ENCODE measurements around the gene DCXR.

Gene DCXR

GRCh38 chr17:82029990-82030469 lies 7.5 kb downstream of the DCXR start:
- Histone ChIP-seq H3K27ac (ENCODE audit: low read length) (no peak overlapping the region), H3K9ac (ENCODE audit: low read length) (no peak overlapping the region), H3K27me3 (ENCODE audit: low read depth, low read length) (no peaks in the 10 kb centered on the region), H3K79me2 (ENCODE audit: low read length) (no peaks in the 10 kb centered on the region), H3K4me2 (ENCODE audit: low read length) (no peak overlapping the region; the same call in 1 of the 2 replicates), H3K9me3 (ENCODE audit: insufficient read depth, low read length) (no peaks in the 10 kb centered on the region), H3K4me1 (ENCODE audit: low read length) (peaks cover 22% of the 10 kb centered on the region), H3K36me3 (replicated peaks; ENCODE audit: low read depth, low read length) (no peaks in the 10 kb centered on the region), H3K4me3 (ENCODE audit: low read length) (no peak overlapping the region), H4K20me1 (ENCODE audit: insufficient read depth, low read length) (no peaks in the 10 kb centered on the region), H2AFZ (ENCODE audit: low read depth, low read length) (no peak overlapping the region)
- TF ChIP-seq CTCF (IDR thresholded peaks at IDR 0.05; ENCODE audit: low read depth, low read length) = no peak
- TF ChIP-seq EZH2phosphoT487 (IDR thresholded peaks at IDR 0.05; ENCODE audit: low read depth) = no peak

- no peaks in the 10 kb centered on the region for H3K27me3 ChIP-seq (ENCODE audit: low read depth, low read length)
- no peak overlapping the region for H3K9ac ChIP-seq (ENCODE audit: low read length)
- peaks cover 24% of the 10 kb centered on the region for H3K4me1 ChIP-seq (ENCODE audit: low read length)
- H3K4me3 ChIP-seq (ENCODE audit: low read length) = no peak overlapping the region
- H3K4me2 ChIP-seq (ENCODE audit: low read length) = no peak overlapping the region
- no peaks in the 10 kb centered on the region for H3K36me3 ChIP-seq (replicated peaks; ENCODE audit: low read depth, low read length)
- H3K79me2 ChIP-seq (ENCODE audit: low read length) = no peaks in the 10 kb centered on the region
- H3K9me3 ChIP-seq (ENCODE audit: insufficient read depth, low read length) = no peaks in the 10 kb centered on the region
- H4K20me1 ChIP-seq (ENCODE audit: insufficient read depth, low read length) = no peaks in the 10 kb centered on the region
- TF ChIP-seq CTCF (IDR thresholded peaks at IDR 0.05; ENCODE audit: low read depth, low read length) (no peak), EZH2phosphoT487 (IDR thresholded peaks at IDR 0.05; ENCODE audit: low read depth) (no peak)
- H3K27ac ChIP-seq (ENCODE audit: low read length) = no peak overlapping the region
- H2AFZ ChIP-seq (ENCODE audit: low read depth, low read length) = no peak overlapping the region
Measured at GRCh38 chr17:82029391-82029790, 8.1 kb downstream of the DCXR start.

- Histone ChIP-seq H4K20me1 (ENCODE audit: insufficient read depth, low read length) (no peaks in the 10 kb centered on the region), H3K9ac (ENCODE audit: low read length) (no peak overlapping the region), H2AFZ (ENCODE audit: low read depth, low read length) (no peak overlapping the region), H3K27me3 (ENCODE audit: low read depth, low read length) (no peaks in the 10 kb centered on the region), H3K27ac (ENCODE audit: low read length) (no peak overlapping the region), H3K4me2 (ENCODE audit: low read length) (no peak overlapping the region), H3K4me3 (ENCODE audit: low read length) (no peak overlapping the region), H3K4me1 (ENCODE audit: low read length) (peaks cover 28% of the 10 kb centered on the region), H3K36me3 (replicated peaks; ENCODE audit: low read depth, low read length) (no peaks in the 10 kb centered on the region), H3K9me3 (ENCODE audit: insufficient read depth, low read length) (no peaks in the 10 kb centered on the region), H3K79me2 (ENCODE audit: low read length) (no peaks in the 10 kb centered on the region)
- TF ChIP-seq EZH2phosphoT487 (IDR thresholded peaks at IDR 0.05; ENCODE audit: low read depth) (no peak), CTCF (IDR thresholded peaks at IDR 0.05; ENCODE audit: low read depth, low read length) (no peak)
Measured at GRCh38 chr17:82028966-82029365, 8.5 kb downstream of the DCXR start.

GRCh38 chr17:82028246-82028645 lies 9.3 kb downstream of the DCXR start:
- Histone ChIP-seq H3K9ac (ENCODE audit: low read length) (peak overlapping the region; percentile 37; the same call in 1 of the 2 replicates), H4K20me1 (ENCODE audit: insufficient read depth, low read length) (no peaks in the 10 kb centered on the region), H3K4me2 (ENCODE audit: low read length) (peak overlapping the region; percentile 70), H3K9me3 (ENCODE audit: insufficient read depth, low read length) (no peaks in the 10 kb centered on the region), H3K36me3 (replicated peaks; ENCODE audit: low read depth, low read length) (no peaks in the 10 kb centered on the region), H2AFZ (ENCODE audit: low read depth, low read length) (no peak overlapping the region), H3K4me3 (ENCODE audit: low read length) (peak overlapping the region; percentile 52), H3K27me3 (ENCODE audit: low read depth, low read length) (no peaks in the 10 kb centered on the region), H3K79me2 (ENCODE audit: low read length) (no peaks in the 10 kb centered on the region), H3K4me1 (ENCODE audit: low read length) (peaks cover 30% of the 10 kb centered on the region), H3K27ac (ENCODE audit: low read length) (peak overlapping the region; percentile 64)
- no peak for TF ChIP-seq EZH2phosphoT487 (IDR thresholded peaks at IDR 0.05; ENCODE audit: low read depth)
- TF ChIP-seq CTCF (IDR thresholded peaks at IDR 0.05; ENCODE audit: low read depth, low read length) = no peak

All from OCI-LY3 (cell line).